ENCODE measurements around the gene ATP6V0C. TPM values are rescaled to one million over a fixed set of nuclear protein-coding genes. Genes with fewer than 3 reads are reported as not detected.
"Not testable (repeated sequence)": the region's sequence is repeated elsewhere in the genome, so short reads cannot be mapped to it uniquely, and the experiment has no call there.

The ATP6V0C gene
- total RNA-seq, 1 donor from 2014 or later, result 313 TPM

- intact Hi-C loops (cut with DNase I), result no loop called here
These were observed 37.0 kb upstream of the ATP6V0C start for GRCh38 chr16:2476741-2477140.

GRCh38 chr16:2477327-2477726 is 36.4 kb upstream of the ATP6V0C start:
- Histone ChIP-seq H3K9me3 (no peaks in the 10 kb centered on the region), H3K4me1 (peaks cover 34% of the 10 kb centered on the region), H3K27ac (no peak overlapping the region), H3K4me3 (no peak overlapping the region), H3K27me3 (ENCODE audit: low read depth) (peaks cover 8% of the 10 kb centered on the region), H3K36me3 (no peaks in the 10 kb centered on the region)
- DNase-seq, result no peak
- ATAC-seq, result no peak
- no peak for TF ChIP-seq CTCF (IDR thresholded peaks at IDR 0.05)
- intact Hi-C loops (cut with DNase I), result no loop called here

More at GRCh38 chr16:2476741-2477140, 37.0 kb upstream of the ATP6V0C start:
- no peaks in the 10 kb centered on the region for H3K9me3 ChIP-seq
- peaks cover 14% of the 10 kb centered on the region for H3K27me3 ChIP-seq (ENCODE audit: low read depth)
- H3K27ac ChIP-seq, result no peak overlapping the region
- H3K4me1 ChIP-seq, result peaks cover 32% of the 10 kb centered on the region
- DNase-seq, result no peak
- H3K36me3 ChIP-seq, result no peaks in the 10 kb centered on the region
- no peak for TF ChIP-seq CTCF (IDR thresholded peaks at IDR 0.05)
- ATAC-seq, result no peak
- peak overlapping the region; percentile 84 for H3K4me3 ChIP-seq

- TF ChIP-seq CTCF (IDR thresholded peaks at IDR 0.05), result no peak
- ATAC-seq (no peak), DNase-seq (no peak)
- intact Hi-C loops (cut with DNase I), result no loop called here
- Histone ChIP-seq H3K4me1 (peaks cover 41% of the 10 kb centered on the region), H3K9me3 (no peaks in the 10 kb centered on the region), H3K36me3 (no peaks in the 10 kb centered on the region), H3K27me3 (ENCODE audit: low read depth) (no peaks in the 10 kb centered on the region), H3K4me3 (no peak overlapping the region), H3K27ac (no peak overlapping the region)
These were observed 35.5 kb upstream of the ATP6V0C start for GRCh38 chr16:2478279-2478678.

GRCh38 chr16:2479996-2480395 is 33.8 kb upstream of the ATP6V0C start:
- H3K27me3 ChIP-seq (ENCODE audit: low read depth); ATAC-seq; intact Hi-C loops (cut with DNase I); DNase-seq; H3K9me3 ChIP-seq; H3K36me3 ChIP-seq; H3K4me3 ChIP-seq; H3K27ac ChIP-seq: not testable (repeated sequence)
- peaks cover 54% of the 10 kb centered on the region for H3K4me1 ChIP-seq

- intact Hi-C loops (cut with DNase I), result no loop called here
- no peaks in the 10 kb centered on the region for H3K9me3 ChIP-seq
- H3K4me3 ChIP-seq, result no peak overlapping the region
- H3K27me3 ChIP-seq (ENCODE audit: low read depth), result no peaks in the 10 kb centered on the region
- peaks cover 57% of the 10 kb centered on the region for H3K4me1 ChIP-seq
- TF ChIP-seq CTCF (IDR thresholded peaks at IDR 0.05), result no peak
- H3K36me3 ChIP-seq, result no peaks in the 10 kb centered on the region
- peak; percentile 86 for DNase-seq
- H3K27ac ChIP-seq, result peak overlapping the region; percentile 62
- peak; percentile 81 to 83 for ATAC-seq
These were observed 32.8 kb upstream of the ATP6V0C start for GRCh38 chr16:2480948-2481347.

GRCh38 chr16:2481676-2482075 is 32.1 kb upstream of the ATP6V0C start:
- no peak for TF ChIP-seq CTCF (IDR thresholded peaks at IDR 0.05)
- ATAC-seq, result no peak
- intact Hi-C loops (cut with DNase I), result no loop called here
- no peak for DNase-seq
- H3K4me1 ChIP-seq, result peaks cover 57% of the 10 kb centered on the region
- peak overlapping the region; percentile 60 for H3K27ac ChIP-seq
- H3K4me3 ChIP-seq, result no peak overlapping the region
- H3K36me3 ChIP-seq, result no peaks in the 10 kb centered on the region
- no peaks in the 10 kb centered on the region for H3K27me3 ChIP-seq (ENCODE audit: low read depth)
- no peaks in the 10 kb centered on the region for H3K9me3 ChIP-seq

Measured in lower lobe of right lung (tissue), 2 donors.